Measurements from ENCODE around the gene KPNA4.

DNA sequence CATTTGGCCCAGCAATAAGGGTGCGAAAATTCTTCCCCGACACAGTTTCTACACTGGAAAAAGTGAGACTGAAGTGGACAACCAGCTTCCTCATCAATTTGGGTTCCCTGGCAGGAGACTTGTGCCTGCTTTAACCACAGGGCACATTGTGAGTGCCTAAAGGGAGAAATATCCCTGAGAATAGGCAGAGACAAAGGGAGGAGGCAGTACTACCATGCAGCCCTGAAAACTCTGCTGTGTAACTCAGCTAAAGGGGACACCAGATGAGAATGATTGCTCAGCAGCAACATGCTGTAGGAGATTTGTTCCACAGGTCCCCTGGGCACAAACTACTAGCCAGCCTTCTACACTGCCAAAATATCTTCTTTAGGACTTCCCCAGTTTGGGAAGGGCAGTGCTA is 15.6 kb upstream of the KPNA4 start:
- no peak for TF ChIP-seq POLR2A (IDR thresholded peaks at IDR 0.05)
- TF ChIP-seq POLR2AphosphoS5 (IDR thresholded peaks at IDR 0.05; ENCODE audit: insufficient read depth in 1 of 2, low read depth in 1 of 2), result no peak
- TF ChIP-seq, protein P1, sequence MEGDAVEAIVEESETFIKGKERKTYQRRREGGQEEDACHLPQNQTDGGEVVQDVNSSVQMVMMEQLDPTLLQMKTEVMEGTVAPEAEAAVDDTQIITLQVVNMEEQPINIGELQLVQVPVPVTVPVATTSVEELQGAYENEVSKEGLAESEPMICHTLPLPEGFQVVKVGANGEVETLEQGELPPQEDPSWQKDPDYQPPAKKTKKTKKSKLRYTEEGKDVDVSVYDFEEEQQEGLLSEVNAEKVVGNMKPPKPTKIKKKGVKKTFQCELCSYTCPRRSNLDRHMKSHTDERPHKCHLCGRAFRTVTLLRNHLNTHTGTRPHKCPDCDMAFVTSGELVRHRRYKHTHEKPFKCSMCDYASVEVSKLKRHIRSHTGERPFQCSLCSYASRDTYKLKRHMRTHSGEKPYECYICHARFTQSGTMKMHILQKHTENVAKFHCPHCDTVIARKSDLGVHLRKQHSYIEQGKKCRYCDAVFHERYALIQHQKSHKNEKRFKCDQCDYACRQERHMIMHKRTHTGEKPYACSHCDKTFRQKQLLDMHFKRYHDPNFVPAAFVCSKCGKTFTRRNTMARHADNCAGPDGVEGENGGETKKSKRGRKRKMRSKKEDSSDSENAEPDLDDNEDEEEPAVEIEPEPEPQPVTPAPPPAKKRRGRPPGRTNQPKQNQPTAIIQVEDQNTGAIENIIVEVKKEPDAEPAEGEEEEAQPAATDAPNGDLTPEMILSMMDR (IDR thresholded peaks at IDR 0.05), result no peak
